BLaER1 (cell line): ENCODE measurements around the gene ZNF319.

Experiments
- H3K27ac ChIP-seq: shearing (Covaris generic); formaldehyde crosslinking; 2 replicates; pipeline ENCODE4 v1.8.1; 2022
- H3K27me3 ChIP-seq: shearing (Covaris generic); formaldehyde crosslinking; 2 replicates; pipeline ENCODE4 v1.8.1; 2022
- H3K36me3 ChIP-seq: shearing (Covaris generic); formaldehyde crosslinking; 2 replicates; pipeline ENCODE4 v1.8.1; 2022
- H3K4me1 ChIP-seq: shearing (Covaris generic); formaldehyde crosslinking; 2 replicates; pipeline ENCODE4 v1.8.1; 2022
- H3K4me2 ChIP-seq: shearing (Covaris generic); formaldehyde crosslinking; 2 replicates; pipeline ENCODE4 v1.8.1; 2022
- H3K4me3 ChIP-seq: shearing (Covaris generic); formaldehyde crosslinking; 2 replicates; pipeline ENCODE4 v1.8.1; 2022
- H3K9ac ChIP-seq: shearing (Covaris generic); formaldehyde crosslinking; 2 replicates; pipeline ENCODE4 v1.8.1; 2022
- H3K9me3 ChIP-seq: shearing (Covaris generic); formaldehyde crosslinking; 2 replicates; pipeline ENCODE4 v1.8.1; 2022
- H4K20me1 ChIP-seq: shearing (Covaris generic); formaldehyde crosslinking; 2 replicates; pipeline ENCODE4 v1.8.1; 2022
- Cebpa-rat ChIP-seq: shearing (Covaris generic); IDR thresholded peaks from 2 replicates; pipeline ENCODE4 v1.8.1; 2022

The ZNF319 gene

DNA sequence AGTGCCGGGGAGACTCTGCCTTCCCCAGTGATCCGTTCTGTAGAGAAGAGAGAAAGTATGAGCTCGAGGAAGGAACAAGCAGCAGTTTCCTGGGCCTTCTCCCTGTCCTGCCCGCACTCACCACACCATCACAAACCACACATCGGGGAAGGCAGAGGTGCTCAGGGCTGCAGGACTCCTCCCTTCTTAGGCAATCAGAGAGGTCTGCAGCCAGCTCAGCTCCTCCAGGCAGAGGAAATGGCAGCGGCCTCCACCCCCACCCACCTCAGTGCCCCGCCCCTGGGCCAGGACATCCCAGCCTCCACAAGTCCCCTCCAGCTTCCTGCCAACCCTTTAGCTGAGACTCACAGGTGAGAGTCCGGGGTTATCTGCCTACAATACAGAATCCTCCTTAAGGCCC lies 2.0 kb downstream of the ZNF319 start:
- H3K4me2 ChIP-seq: peak overlapping the region; percentile 99
- H4K20me1 ChIP-seq: peaks cover 64% of the 10 kb centered on the region
- no peak for TF ChIP-seq Cebpa-rat
- H3K4me3 ChIP-seq: no peak overlapping the region
- H3K9ac ChIP-seq: no peak overlapping the region
- peaks cover 54% of the 10 kb centered on the region for H3K4me1 ChIP-seq
- H3K36me3 ChIP-seq: peaks cover 56% of the 10 kb centered on the region
- H3K27me3 ChIP-seq: no peaks in the 10 kb centered on the region
- H3K9me3 ChIP-seq: no peaks in the 10 kb centered on the region
- no peak overlapping the region for H3K27ac ChIP-seq

DNA sequence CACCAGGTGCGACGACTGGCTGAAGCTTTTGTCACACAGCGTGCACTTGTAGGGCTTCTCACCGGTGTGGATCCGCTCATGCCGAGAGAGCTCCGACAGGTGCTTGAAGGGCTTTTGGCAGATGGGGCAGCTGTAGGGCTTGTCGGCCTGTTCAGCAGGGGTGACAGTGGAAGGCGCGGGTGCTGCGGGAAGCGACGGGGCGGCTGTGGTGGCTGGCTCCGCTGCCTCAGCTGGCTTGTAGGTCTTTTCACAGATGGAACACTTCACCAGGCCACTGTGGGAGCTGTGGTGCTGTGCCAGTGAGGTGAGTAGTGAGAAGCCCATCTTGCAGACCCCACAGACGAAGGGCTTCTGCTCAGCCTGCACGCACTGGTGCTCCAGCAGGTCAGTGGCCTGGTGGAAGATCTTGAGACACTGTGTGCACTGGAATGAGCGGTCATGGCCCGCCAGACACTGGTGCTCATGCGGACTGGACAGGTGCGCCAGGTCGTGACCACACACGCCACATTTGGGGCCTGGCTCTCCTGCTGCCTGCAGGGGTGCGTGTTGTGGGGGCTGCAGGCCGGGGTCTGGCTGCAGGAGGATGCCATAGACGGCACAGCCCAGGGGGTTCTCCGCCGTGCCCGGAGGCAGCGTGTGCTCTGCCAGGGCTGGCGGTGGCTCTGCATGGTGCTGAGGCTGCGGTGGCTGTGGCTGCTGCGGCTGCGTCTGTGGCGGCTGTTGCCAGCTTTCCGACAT lies 2.8 kb downstream of the ZNF319 start:
- Histone ChIP-seq H3K4me3 (no peak overlapping the region), H3K9me3 (no peaks in the 10 kb centered on the region), H3K27me3 (no peaks in the 10 kb centered on the region), H3K9ac (no peak overlapping the region), H3K4me2 (0 out of 2 replicates have a peak overlapping the region, but pooled peaks have one; percentile 99), H3K4me1 (peaks cover 46% of the 10 kb centered on the region), H4K20me1 (peaks cover 72% of the 10 kb centered on the region), H3K27ac (no peak overlapping the region), H3K36me3 (peaks cover 48% of the 10 kb centered on the region)
- no peak for TF ChIP-seq Cebpa-rat

DNA sequence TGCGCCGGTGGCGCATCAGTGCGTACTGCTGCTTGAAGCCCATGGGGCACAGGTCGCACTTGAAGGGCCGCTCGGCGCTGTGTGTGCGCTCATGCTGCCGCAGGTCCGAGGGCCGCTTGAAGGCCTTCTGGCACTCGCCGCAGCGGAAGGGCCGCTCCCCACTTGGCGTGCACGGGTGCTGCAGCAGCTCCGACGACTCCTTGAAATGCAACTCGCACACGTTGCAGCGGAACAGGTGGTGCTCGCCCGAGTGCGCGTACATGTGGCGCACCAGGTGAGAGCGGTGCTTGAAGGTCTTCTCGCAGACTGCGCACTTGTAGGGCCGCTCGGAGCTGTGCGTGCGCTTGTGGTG lies 3.3 kb downstream of the ZNF319 start:
- no peak overlapping the region for H3K4me2 ChIP-seq
- no peak overlapping the region for H3K9ac ChIP-seq
- H3K27ac ChIP-seq: no peak overlapping the region
- H3K27me3 ChIP-seq: no peaks in the 10 kb centered on the region
- H4K20me1 ChIP-seq: peaks cover 77% of the 10 kb centered on the region
- TF ChIP-seq Cebpa-rat: no peak
- H3K9me3 ChIP-seq: no peaks in the 10 kb centered on the region
- H3K4me3 ChIP-seq: no peak overlapping the region
- H3K36me3 ChIP-seq: peaks cover 43% of the 10 kb centered on the region
- H3K4me1 ChIP-seq: peaks cover 41% of the 10 kb centered on the region

DNA sequence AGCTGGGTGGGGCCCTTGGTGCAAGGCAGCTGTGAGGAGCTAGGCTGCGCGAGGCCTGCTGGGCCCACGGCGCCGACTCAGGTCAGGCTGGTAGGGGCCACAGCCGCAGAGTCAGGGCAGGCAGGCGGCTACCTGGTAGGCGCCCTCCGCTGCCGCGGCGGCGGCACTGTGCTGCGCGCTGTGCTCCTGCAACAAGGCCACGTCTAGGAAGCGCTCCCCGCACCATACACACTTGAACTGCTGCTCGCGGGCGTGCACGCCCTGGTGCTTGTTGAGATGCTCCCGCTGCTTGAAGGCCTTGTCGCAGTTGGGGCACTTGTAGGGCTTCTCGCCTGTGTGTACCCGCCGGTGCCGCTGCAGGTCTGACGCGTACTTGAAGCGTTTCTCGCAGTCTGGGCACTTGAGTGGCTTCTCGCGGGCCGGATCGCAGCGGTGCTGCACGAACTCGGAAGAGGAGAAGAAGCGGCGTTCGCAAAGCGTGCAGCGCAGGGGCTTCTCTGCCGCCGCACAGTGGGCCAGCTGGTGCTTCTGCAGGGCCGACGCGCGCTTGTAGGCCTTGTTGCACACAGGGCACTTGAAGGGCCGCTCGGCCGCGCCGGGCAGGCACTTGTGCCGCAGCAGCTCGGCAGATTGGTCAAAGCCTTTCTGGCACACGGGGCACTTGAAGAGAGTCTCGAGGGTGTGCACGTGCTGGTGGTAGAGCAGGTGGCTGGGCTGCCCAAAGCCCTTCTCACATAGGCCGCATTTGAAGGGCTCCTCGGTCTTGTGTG lies 3.9 kb downstream of the ZNF319 start:
- H4K20me1 ChIP-seq: peaks cover 83% of the 10 kb centered on the region
- no peaks in the 10 kb centered on the region for H3K9me3 ChIP-seq
- H3K27ac ChIP-seq: no peak overlapping the region
- no peak for TF ChIP-seq Cebpa-rat
- H3K9ac ChIP-seq: no peak overlapping the region
- no peak overlapping the region for H3K4me3 ChIP-seq
- H3K27me3 ChIP-seq: no peaks in the 10 kb centered on the region
- H3K4me2 ChIP-seq: no peak overlapping the region
- H3K36me3 ChIP-seq: peaks cover 43% of the 10 kb centered on the region
- peaks cover 35% of the 10 kb centered on the region for H3K4me1 ChIP-seq

DNA sequence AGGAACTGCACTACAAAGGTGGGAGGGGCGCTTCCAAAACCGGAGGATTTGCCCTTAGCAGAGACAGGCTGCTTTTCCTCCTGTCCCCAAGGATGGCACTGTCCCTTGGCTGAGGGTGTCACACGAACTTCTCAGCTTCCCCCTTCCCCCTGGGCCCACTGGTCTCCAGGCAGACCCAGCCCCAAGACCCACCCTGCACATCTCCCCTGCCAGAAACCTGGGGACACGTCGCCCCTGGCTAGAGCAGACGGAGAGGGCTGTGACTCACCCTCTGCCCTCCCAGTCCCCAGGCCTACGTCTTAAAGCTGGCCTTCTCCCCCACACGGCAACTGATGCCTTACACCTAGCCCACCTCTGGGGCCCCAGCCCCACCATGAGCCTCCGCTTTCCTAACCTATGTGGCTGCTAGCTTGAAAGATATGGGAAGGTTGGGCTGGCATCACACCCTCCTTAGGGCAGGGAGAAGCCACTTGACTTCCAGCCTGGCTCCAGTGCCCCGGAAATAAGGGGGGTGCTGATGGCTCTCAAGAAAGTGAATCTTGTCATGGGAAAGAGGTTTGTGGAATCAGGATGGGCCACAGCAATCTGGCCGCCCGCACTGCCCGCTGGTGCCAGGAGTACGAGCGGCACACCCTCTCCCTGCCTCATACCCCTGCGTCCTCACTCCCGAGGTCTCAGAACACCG lies 4.6 kb downstream of the ZNF319 start:
- no peaks in the 10 kb centered on the region for H3K27me3 ChIP-seq
- H3K27ac ChIP-seq: no peak overlapping the region
- 0 out of 2 replicates have a peak overlapping the region, but pooled peaks have one; percentile 8 for H3K9ac ChIP-seq
- TF ChIP-seq Cebpa-rat: no peak
- H3K9me3 ChIP-seq: no peaks in the 10 kb centered on the region
- no peak overlapping the region for H3K4me2 ChIP-seq
- H3K36me3 ChIP-seq: peaks cover 43% of the 10 kb centered on the region
- H4K20me1 ChIP-seq: peaks cover 85% of the 10 kb centered on the region
- no peak overlapping the region for H3K4me3 ChIP-seq
- H3K4me1 ChIP-seq: peaks cover 35% of the 10 kb centered on the region

DNA sequence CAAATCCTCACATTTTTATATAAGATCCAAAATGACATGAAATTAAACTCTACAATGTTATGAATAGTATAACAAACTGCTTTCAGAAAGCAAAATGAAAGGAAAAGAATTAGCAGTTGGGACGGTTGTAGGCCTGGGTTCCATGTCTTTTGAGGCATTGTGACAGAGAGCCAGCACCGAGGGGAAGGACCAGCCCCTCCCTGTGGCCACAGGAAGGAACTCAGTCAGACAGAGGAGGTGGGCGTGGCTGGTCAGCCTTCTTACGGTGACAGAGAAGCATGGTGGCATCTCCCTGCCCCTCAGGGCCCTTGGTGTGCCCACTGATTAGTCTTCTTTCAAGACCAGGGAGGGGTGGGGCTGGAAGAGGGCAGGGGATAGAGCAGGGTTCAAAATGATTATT lies 5.7 kb downstream of the ZNF319 start:
- Histone ChIP-seq H3K36me3 (peaks cover 43% of the 10 kb centered on the region), H4K20me1 (peaks cover 83% of the 10 kb centered on the region), H3K9ac (no peak overlapping the region), H3K4me3 (no peak overlapping the region), H3K27me3 (no peaks in the 10 kb centered on the region), H3K4me1 (peaks cover 34% of the 10 kb centered on the region), H3K9me3 (no peaks in the 10 kb centered on the region), H3K4me2 (peak overlapping the region; percentile 30; the same call in 1 of the 2 replicates), H3K27ac (no peak overlapping the region)
- no peak for TF ChIP-seq Cebpa-rat

DNA sequence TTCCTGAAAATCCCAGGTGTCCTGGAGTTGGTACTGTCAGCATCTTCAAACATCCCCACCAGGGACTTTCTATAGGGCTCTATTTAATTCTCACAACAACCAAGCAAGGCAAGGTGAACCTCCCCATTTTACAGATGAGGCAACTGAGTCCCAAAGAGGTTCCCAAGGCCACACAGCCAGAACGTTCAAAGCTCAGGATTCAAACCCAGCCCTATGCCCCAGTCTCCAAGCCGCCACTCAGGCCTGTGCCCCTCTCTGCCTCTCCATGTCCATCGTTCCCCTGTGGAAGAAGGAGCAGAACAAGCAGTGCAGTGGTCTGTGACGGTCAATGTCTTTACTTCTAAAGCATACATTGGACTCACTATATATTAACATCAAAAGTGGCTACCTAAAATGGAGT lies 6.1 kb downstream of the ZNF319 start:
- no peak for TF ChIP-seq Cebpa-rat
- no peaks in the 10 kb centered on the region for H3K27me3 ChIP-seq
- peaks cover 30% of the 10 kb centered on the region for H3K4me1 ChIP-seq
- no peak overlapping the region for H3K4me3 ChIP-seq
- peaks cover 43% of the 10 kb centered on the region for H3K36me3 ChIP-seq
- H3K4me2 ChIP-seq: no peak overlapping the region
- no peak overlapping the region for H3K27ac ChIP-seq
- peaks cover 79% of the 10 kb centered on the region for H4K20me1 ChIP-seq
- 0 out of 2 replicates have a peak overlapping the region, but pooled peaks have one; percentile 6 for H3K9ac ChIP-seq
- H3K9me3 ChIP-seq: no peaks in the 10 kb centered on the region

DNA sequence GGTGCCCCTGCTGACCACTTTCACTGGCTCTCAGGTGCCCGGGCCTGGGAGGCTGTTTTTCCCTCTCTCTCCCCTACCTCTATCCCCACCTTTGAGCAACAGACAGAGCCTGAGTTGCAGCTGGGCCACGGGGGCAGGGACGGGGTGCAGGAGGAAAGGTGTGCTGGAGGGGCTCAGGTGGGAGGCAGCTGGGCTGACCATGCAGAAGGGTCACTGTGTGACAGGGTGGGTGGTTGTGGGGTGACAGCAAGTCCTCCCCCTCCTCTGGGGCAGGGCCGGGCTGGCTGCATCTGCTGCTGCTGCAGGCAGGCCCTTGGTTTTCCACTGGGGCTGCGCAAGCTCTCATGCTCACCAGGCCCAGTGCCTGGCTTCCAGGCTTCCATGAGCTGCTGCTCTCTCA lies 6.6 kb downstream of the ZNF319 start:
- no peak overlapping the region for H3K4me2 ChIP-seq
- H3K27me3 ChIP-seq: no peaks in the 10 kb centered on the region
- TF ChIP-seq Cebpa-rat: no peak
- H4K20me1 ChIP-seq: peaks cover 75% of the 10 kb centered on the region
- no peak overlapping the region for H3K27ac ChIP-seq
- no peak overlapping the region for H3K4me3 ChIP-seq
- peaks cover 43% of the 10 kb centered on the region for H3K36me3 ChIP-seq
- H3K9me3 ChIP-seq: no peaks in the 10 kb centered on the region
- 0 out of 2 replicates have a peak overlapping the region, but pooled peaks have one; percentile 6 for H3K9ac ChIP-seq
- peaks cover 26% of the 10 kb centered on the region for H3K4me1 ChIP-seq

DNA sequence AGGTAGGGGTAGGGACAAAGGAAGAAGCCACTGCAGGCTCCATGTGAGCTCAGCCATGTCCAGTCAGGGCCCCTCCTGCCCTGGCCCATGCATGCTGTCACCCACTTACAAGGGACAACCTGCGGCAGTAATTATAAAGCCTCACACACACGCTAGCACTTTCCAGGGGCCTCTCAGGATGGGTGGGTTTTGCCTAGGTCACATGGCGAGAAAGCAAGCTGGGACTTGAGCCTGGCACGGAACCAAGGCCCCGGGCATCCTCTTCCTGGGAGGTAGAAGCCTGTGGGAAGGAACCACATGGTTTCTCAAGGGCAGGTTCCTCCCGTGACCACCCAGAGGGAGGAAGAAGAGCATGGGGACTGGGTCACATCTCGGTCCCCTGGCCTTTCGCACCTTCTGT lies 7.0 kb downstream of the ZNF319 start:
- no peak overlapping the region for H3K27ac ChIP-seq
- no peak overlapping the region for H3K9ac ChIP-seq
- no peak for TF ChIP-seq Cebpa-rat

DNA sequence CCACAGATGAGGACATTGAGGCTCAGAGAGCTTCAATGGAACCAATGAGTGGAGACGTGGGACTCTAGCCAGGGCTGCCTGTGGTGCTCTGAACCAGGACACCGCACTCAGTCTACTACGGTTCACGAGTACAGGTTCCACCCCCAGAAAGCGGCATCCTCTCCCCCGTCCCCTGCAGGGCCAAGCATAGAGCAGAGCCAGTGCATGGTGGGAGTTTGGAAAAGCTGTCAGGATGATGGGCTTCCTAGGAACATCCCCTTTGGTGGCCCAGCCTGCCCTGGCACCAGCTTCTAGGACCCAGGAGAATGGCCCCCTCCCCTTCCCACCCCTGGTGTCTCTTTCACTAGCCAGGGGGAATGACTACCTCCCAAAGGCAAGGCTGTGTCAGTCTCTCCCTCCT lies 8.4 kb downstream of the ZNF319 start:
- H4K20me1 ChIP-seq: peaks cover 57% of the 10 kb centered on the region
- H3K4me2 ChIP-seq: no peak overlapping the region
- H3K27me3 ChIP-seq: no peaks in the 10 kb centered on the region
- no peak overlapping the region for H3K27ac ChIP-seq
- no peak overlapping the region for H3K4me3 ChIP-seq
- no peaks in the 10 kb centered on the region for H3K9me3 ChIP-seq
- no peak overlapping the region for H3K9ac ChIP-seq
- peaks cover 31% of the 10 kb centered on the region for H3K36me3 ChIP-seq
- TF ChIP-seq Cebpa-rat: no peak
- peaks cover 13% of the 10 kb centered on the region for H3K4me1 ChIP-seq

More for the DNA sequence above, 7.0 kb downstream of the ZNF319 start:
- Histone ChIP-seq H3K4me2 (no peak overlapping the region), H3K27me3 (no peaks in the 10 kb centered on the region), H3K9me3 (no peaks in the 10 kb centered on the region), H3K4me3 (no peak overlapping the region), H3K4me1 (peaks cover 21% of the 10 kb centered on the region), H4K20me1 (peaks cover 70% of the 10 kb centered on the region), H3K36me3 (peaks cover 43% of the 10 kb centered on the region)
